ENCODE measurements around the gene CIT. TPM values are rescaled to one million over a fixed set of nuclear protein-coding genes. Genes with fewer than 3 reads are reported as not detected.

Gene CIT
- total RNA-seq, 2 experiments from 2014 or later = 43.3 to 48.4 TPM

GRCh38 chr12:119835068-119835467 is 42.1 kb downstream of the CIT start:
- Mint-ChIP-seq H3K27me3 (no peaks in the 10 kb centered on the region), H3K9me3 (no peaks in the 10 kb centered on the region), H3K27ac (no peak overlapping the region), H3K36me3 (ENCODE audit: low read depth) (peaks cover 9% of the 10 kb centered on the region), H3K4me1 (ENCODE audit: low read depth) (no peaks in the 10 kb centered on the region), H3K4me3 (no peak overlapping the region)
- intact Hi-C loops (cut with micrococcal nuclease) = no loop called here
- ChIA-PET POLR2A (no interaction called here), CTCF (no interaction called here)
- no peak for ATAC-seq
- TF ChIP-seq CTCF (IDR thresholded peaks at IDR 0.05) = no peak
- no peak for DNase-seq

GRCh38 chr12:119829439-119829838 is 47.7 kb downstream of the CIT start:
- ChIA-PET CTCF (interaction anchor here (0.6 to 1.2 kb wide), 2 partner anchors 75 to 110 kb away, joined by 3 read pairs; no protein-coding TSS in a partner anchor), POLR2A (no interaction called here)
- no peak overlapping the region for H3K27ac Mint-ChIP-seq
- DNase-seq (no peak), ATAC-seq (no peak)
- H3K27me3 Mint-ChIP-seq = no peaks in the 10 kb centered on the region
- H3K36me3 Mint-ChIP-seq (ENCODE audit: low read depth) = peaks cover 22% of the 10 kb centered on the region
- H3K4me3 Mint-ChIP-seq = no peak overlapping the region
- no peak for TF ChIP-seq CTCF (IDR thresholded peaks at IDR 0.05)
- intact Hi-C loops (cut with micrococcal nuclease) = no loop called here
- peaks cover 4% of the 10 kb centered on the region for H3K4me1 Mint-ChIP-seq (ENCODE audit: low read depth)
- peaks cover 1% of the 10 kb centered on the region for H3K9me3 Mint-ChIP-seq

GRCh38 chr12:119828300-119828699 is 48.8 kb downstream of the CIT start:
- Mint-ChIP-seq H3K4me3 (no peak overlapping the region), H3K9me3 (peaks cover 1% of the 10 kb centered on the region), H3K36me3 (ENCODE audit: low read depth) (peaks cover 22% of the 10 kb centered on the region), H3K4me1 (ENCODE audit: low read depth) (peaks cover 4% of the 10 kb centered on the region), H3K27ac (no peak overlapping the region), H3K27me3 (no peaks in the 10 kb centered on the region)
- CTCF ChIA-PET = no interaction called here
- intact Hi-C loops (cut with micrococcal nuclease) = no loop called here
- TF ChIP-seq CTCF (IDR thresholded peaks at IDR 0.05) = no peak
- DNase-seq (no peak), ATAC-seq (peak; percentile 27)
- POLR2A ChIA-PET = no interaction called here

GRCh38 chr12:119827760-119828159 is 49.4 kb downstream of the CIT start:
- peaks cover 4% of the 10 kb centered on the region for H3K4me1 Mint-ChIP-seq (ENCODE audit: low read depth)
- H3K4me3 Mint-ChIP-seq = no peak overlapping the region
- TF ChIP-seq CTCF (IDR thresholded peaks at IDR 0.05) = no peak
- ChIA-PET CTCF (no interaction called here), POLR2A (no interaction called here)
- H3K27me3 Mint-ChIP-seq = no peaks in the 10 kb centered on the region
- no peak overlapping the region for H3K27ac Mint-ChIP-seq
- ATAC-seq = no peak
- peaks cover 18% of the 10 kb centered on the region for H3K36me3 Mint-ChIP-seq (ENCODE audit: low read depth)
- intact Hi-C loops (cut with micrococcal nuclease) = no loop called here
- peaks cover 1% of the 10 kb centered on the region for H3K9me3 Mint-ChIP-seq
- DNase-seq = no peak

GRCh38 chr12:119826661-119827445 is 50.3 kb downstream of the CIT start:
- Mint-ChIP-seq H3K27me3 (no peaks in the 10 kb centered on the region), H3K27ac (no peak overlapping the region), H3K9me3 (peaks cover 1% of the 10 kb centered on the region), H3K4me3 (no peak overlapping the region), H3K4me1 (ENCODE audit: low read depth) (peaks cover 4% of the 10 kb centered on the region), H3K36me3 (ENCODE audit: low read depth) (peaks cover 14% of the 10 kb centered on the region)
- intact Hi-C loops (cut with micrococcal nuclease) = no loop called here
- TF ChIP-seq CTCF (IDR thresholded peaks at IDR 0.05) = no peak
- ChIA-PET CTCF (no interaction called here), POLR2A (no interaction called here)
- DNase-seq = no peak
- ATAC-seq = no peak

All from activated CD8-positive, alpha-beta T cell treated with anti-CD3 and anti-CD28 coated beads for 36 hours (primary cell).